Measurements from ENCODE around the gene PPP2R2B. TPM values are rescaled to one million over a fixed set of nuclear protein-coding genes. Genes with fewer than 3 reads are reported as not detected.

Gene PPP2R2B
- total RNA-seq, 1 donor, result not detected

GRCh38 chr5:146595088-146595487 lies 283.5 kb downstream of the PPP2R2B start:
- H2AFZ ChIP-seq (ENCODE audit: low read length), result no peak overlapping the region
- H3K27ac ChIP-seq (ENCODE audit: low read depth, low read length), result no peak overlapping the region
- no peaks in the 10 kb centered on the region for H3K36me3 ChIP-seq (ENCODE audit: insufficient read depth, low read length)
- H4K20me1 ChIP-seq (ENCODE audit: insufficient read depth, low read length), result no peaks in the 10 kb centered on the region
- H3K27me3 ChIP-seq (ENCODE audit: insufficient read depth, low read length), result no peaks in the 10 kb centered on the region
- no peaks in the 10 kb centered on the region for H3K79me2 ChIP-seq (ENCODE audit: insufficient read depth, low read length)
- H3K4me3 ChIP-seq (ENCODE audit: insufficient read depth, low read length), result no peak overlapping the region
- no peak for DNase-seq (ENCODE audit: insufficient read length, low spot score, missing footprints)
- H3K9me3 ChIP-seq (ENCODE audit: low read depth, low read length), result no peaks in the 10 kb centered on the region
- no peak for TF ChIP-seq CTCF (IDR thresholded peaks at IDR 0.05; ENCODE audit: extremely low read depth, low read depth, low read length)
- H3K4me1 ChIP-seq (ENCODE audit: insufficient read depth, low read length), result no peaks in the 10 kb centered on the region
- H3K4me2 ChIP-seq (ENCODE audit: insufficient read depth, low read length), result no peak overlapping the region

GRCh38 chr5:146592352-146592751 lies 286.2 kb downstream of the PPP2R2B start:
- Histone ChIP-seq H3K9me3 (ENCODE audit: low read depth, low read length) (no peaks in the 10 kb centered on the region), H4K20me1 (ENCODE audit: insufficient read depth, low read length) (no peaks in the 10 kb centered on the region), H3K36me3 (ENCODE audit: insufficient read depth, low read length) (no peaks in the 10 kb centered on the region), H2AFZ (ENCODE audit: low read length) (no peak overlapping the region), H3K4me1 (ENCODE audit: insufficient read depth, low read length) (no peaks in the 10 kb centered on the region), H3K4me2 (ENCODE audit: insufficient read depth, low read length) (no peak overlapping the region), H3K4me3 (ENCODE audit: insufficient read depth, low read length) (no peak overlapping the region), H3K27me3 (ENCODE audit: insufficient read depth, low read length) (no peaks in the 10 kb centered on the region), H3K27ac (ENCODE audit: low read depth, low read length) (no peak overlapping the region), H3K79me2 (ENCODE audit: insufficient read depth, low read length) (no peaks in the 10 kb centered on the region)
- no peak for DNase-seq (ENCODE audit: insufficient read length, low spot score, missing footprints)
- no peak for TF ChIP-seq CTCF (IDR thresholded peaks at IDR 0.05; ENCODE audit: extremely low read depth, low read depth, low read length)

- Histone ChIP-seq H3K36me3 (ENCODE audit: insufficient read depth, low read length) (no peaks in the 10 kb centered on the region), H4K20me1 (ENCODE audit: insufficient read depth, low read length) (no peaks in the 10 kb centered on the region), H2AFZ (ENCODE audit: low read length) (no peak overlapping the region), H3K4me2 (ENCODE audit: insufficient read depth, low read length) (no peak overlapping the region), H3K9me3 (ENCODE audit: low read depth, low read length) (no peaks in the 10 kb centered on the region), H3K4me3 (ENCODE audit: insufficient read depth, low read length) (no peak overlapping the region), H3K79me2 (ENCODE audit: insufficient read depth, low read length) (no peaks in the 10 kb centered on the region), H3K27ac (ENCODE audit: low read depth, low read length) (no peak overlapping the region), H3K27me3 (ENCODE audit: insufficient read depth, low read length) (no peaks in the 10 kb centered on the region), H3K4me1 (ENCODE audit: insufficient read depth, low read length) (no peaks in the 10 kb centered on the region)
- no peak for DNase-seq (ENCODE audit: insufficient read length, low spot score, missing footprints)
- no peak for TF ChIP-seq CTCF (IDR thresholded peaks at IDR 0.05; ENCODE audit: extremely low read depth, low read depth, low read length)
Observed at GRCh38 chr5:146589028-146589345, 289.6 kb downstream of the PPP2R2B start.

- DNase-seq (ENCODE audit: insufficient read length, low spot score, missing footprints), result no peak
- H2AFZ ChIP-seq (ENCODE audit: low read length), result no peak overlapping the region
- no peaks in the 10 kb centered on the region for H3K36me3 ChIP-seq (ENCODE audit: insufficient read depth, low read length)
- no peaks in the 10 kb centered on the region for H3K79me2 ChIP-seq (ENCODE audit: insufficient read depth, low read length)
- H3K4me3 ChIP-seq (ENCODE audit: insufficient read depth, low read length), result no peak overlapping the region
- H3K4me2 ChIP-seq (ENCODE audit: insufficient read depth, low read length), result no peak overlapping the region
- no peak for TF ChIP-seq CTCF (IDR thresholded peaks at IDR 0.05; ENCODE audit: extremely low read depth, low read depth, low read length)
- H3K4me1 ChIP-seq (ENCODE audit: insufficient read depth, low read length), result no peaks in the 10 kb centered on the region
- H4K20me1 ChIP-seq (ENCODE audit: insufficient read depth, low read length), result no peaks in the 10 kb centered on the region
- H3K9me3 ChIP-seq (ENCODE audit: low read depth, low read length), result no peaks in the 10 kb centered on the region
- no peak overlapping the region for H3K27ac ChIP-seq (ENCODE audit: low read depth, low read length)
- no peaks in the 10 kb centered on the region for H3K27me3 ChIP-seq (ENCODE audit: insufficient read depth, low read length)
Observed at GRCh38 chr5:146588331-146589027, 290.1 kb downstream of the PPP2R2B start.

Measured in osteoblast (primary cell).